Upper lobe of left lung (tissue), 4 donors: ENCODE results near the gene GPR162.

Experiments used
- POLR2A ChIP-seq, 4 donors: fragments of 450-650 bp; IDR thresholded peaks; one replicate each; pipeline ENCODE4 v1.5.1; 2016 to 2017; ENCODE audit warnings: antibody characterized with exemption in 4 of 4, mild to moderate bottlenecking in 2 of 4
- TF ChIP-seq, protein P1 (sequence below), 6 experiments: fragments of 450-650 bp in 4 of 6; fragments of 200-600 bp in 2 of 6; sonication (generic) in 2 of 6; IDR thresholded peaks; one replicate each; pipeline ENCODE4 v1.5.1; 2016 to 2019; ENCODE audit warnings: antibody characterized with exemption in 6 of 6

DNA sequence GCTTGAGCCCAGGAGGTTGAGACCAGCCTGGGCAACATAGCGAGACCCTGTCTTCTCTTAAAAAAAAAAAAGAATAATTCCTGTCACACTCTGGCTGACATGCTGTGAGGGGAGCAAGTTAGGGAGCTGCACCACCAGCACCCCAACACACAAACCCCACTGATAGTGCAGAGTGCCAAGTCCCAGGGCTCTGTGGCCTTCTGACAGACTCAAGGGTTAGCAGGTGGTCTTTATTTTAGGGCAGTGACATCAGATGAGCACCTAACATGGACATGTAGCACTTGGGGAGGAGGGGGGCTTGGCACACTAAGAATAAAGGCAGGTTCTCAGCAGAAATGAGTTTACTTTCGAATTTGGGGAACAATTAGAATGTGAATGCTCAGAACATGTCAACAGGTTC lies 37.2 kb downstream of the GPR162 start:
- TF ChIP-seq, protein P1, sequence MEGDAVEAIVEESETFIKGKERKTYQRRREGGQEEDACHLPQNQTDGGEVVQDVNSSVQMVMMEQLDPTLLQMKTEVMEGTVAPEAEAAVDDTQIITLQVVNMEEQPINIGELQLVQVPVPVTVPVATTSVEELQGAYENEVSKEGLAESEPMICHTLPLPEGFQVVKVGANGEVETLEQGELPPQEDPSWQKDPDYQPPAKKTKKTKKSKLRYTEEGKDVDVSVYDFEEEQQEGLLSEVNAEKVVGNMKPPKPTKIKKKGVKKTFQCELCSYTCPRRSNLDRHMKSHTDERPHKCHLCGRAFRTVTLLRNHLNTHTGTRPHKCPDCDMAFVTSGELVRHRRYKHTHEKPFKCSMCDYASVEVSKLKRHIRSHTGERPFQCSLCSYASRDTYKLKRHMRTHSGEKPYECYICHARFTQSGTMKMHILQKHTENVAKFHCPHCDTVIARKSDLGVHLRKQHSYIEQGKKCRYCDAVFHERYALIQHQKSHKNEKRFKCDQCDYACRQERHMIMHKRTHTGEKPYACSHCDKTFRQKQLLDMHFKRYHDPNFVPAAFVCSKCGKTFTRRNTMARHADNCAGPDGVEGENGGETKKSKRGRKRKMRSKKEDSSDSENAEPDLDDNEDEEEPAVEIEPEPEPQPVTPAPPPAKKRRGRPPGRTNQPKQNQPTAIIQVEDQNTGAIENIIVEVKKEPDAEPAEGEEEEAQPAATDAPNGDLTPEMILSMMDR (IDR thresholded peaks at IDR 0.05) = no peak
- TF ChIP-seq POLR2A (IDR thresholded peaks at IDR 0.05) = no peak
